CD4-positive, alpha-beta T cell (primary cell): ENCODE measurements around the gene STOML2. TPM values are rescaled to one million over a fixed set of nuclear protein-coding genes. Genes with fewer than 3 reads are reported as not detected.
A peak's percentile ranks its signal among the peaks of the same experiment; 100 is the strongest.

ENCODE experiments used
- ATAC-seq: fragments of 200-7000 bp; cut with Tn5 transposase; one replicate; pipeline ENCODE4 v1.10.0; 2022; ENCODE audit warnings: mild to moderate bottlenecking; ENCODE audit not compliant: poor library complexity
- CTCF ChIA-PET: fragments of 350-600 bp; sonication (Branson Sonifier 250); formaldehyde crosslinking; loops from one replicate; lab custom pipeline; 2021; ENCODE audit warnings: antibody characterized with exemption, inconsistent platforms; lab: Charles Lee
- POLR2A ChIA-PET: fragments of 350-600 bp; sonication (Branson Sonifier 250); formaldehyde crosslinking; loops from one replicate; lab custom pipeline; 2021; ENCODE audit warnings: antibody characterized with exemption, inconsistent platforms; lab: Charles Lee
- DNase-seq, 14 experiments: peaks; one replicate each; pipeline ENCODE4 v3.0.0-alpha.2; 2013 to 2020; ENCODE audit warnings: mixed read lengths in 2 of 14
- H3K27ac ChIP-seq, 2 donors: one replicate each; pipeline versions ENCODE4 v1.5.1 to v1.7.0; 2013; ENCODE audit warnings: low read length in 2 of 2, low read depth in 1 of 2, mild to moderate bottlenecking in 1 of 2
- H3K27me3 ChIP-seq, 2 experiments: 1 replicate in 1 of 2; 2 replicates in 1 of 2; pipeline versions ENCODE4 v1.6.1 to v1.7.0; 2013; ENCODE audit warnings: low read length in 2 of 2, control low read depth in 1 of 2, mild to moderate bottlenecking in 1 of 2, moderate library complexity in 1 of 2; ENCODE audit not compliant: insufficient read depth in 2 of 2, control insufficient read depth in 1 of 2
- H3K36me3 ChIP-seq: one replicate; pipeline ENCODE4 v1.6.1; 2013; ENCODE audit warnings: low read length, control low read depth; ENCODE audit not compliant: insufficient read depth
- H3K4me1 ChIP-seq: one replicate; pipeline ENCODE4 v1.6.1; 2013; ENCODE audit warnings: low read length, control low read depth; ENCODE audit not compliant: insufficient read depth
- H3K4me3 ChIP-seq: one replicate; pipeline ENCODE4 v1.5.1; 2013; ENCODE audit warnings: mild to moderate bottlenecking, low read length, moderate library complexity
- H3K9me3 ChIP-seq, 2 experiments: 1 replicate in 1 of 2; 2 replicates in 1 of 2; pipeline versions ENCODE4 v1.6.1 to v1.7.0; 2013; ENCODE audit warnings: low read length in 2 of 2, mild to moderate bottlenecking in 2 of 2, control low read depth in 1 of 2, moderate library complexity in 1 of 2; ENCODE audit not compliant: control insufficient read depth in 1 of 2, insufficient read depth in 1 of 2
- H3K27ac Mint-ChIP-seq: one replicate; pipeline ENCODE4 v1.8.0; 2020; ENCODE audit warnings: mixed read lengths
- H3K27me3 Mint-ChIP-seq: one replicate; pipeline ENCODE4 v1.8.0; 2021; ENCODE audit warnings: mixed read lengths
- H3K36me3 Mint-ChIP-seq: one replicate; pipeline ENCODE4 v1.8.0; 2021; ENCODE audit warnings: low read depth, mixed read lengths
- H3K4me1 Mint-ChIP-seq: one replicate; pipeline ENCODE4 v1.8.0; 2021; ENCODE audit warnings: low read depth, mixed read lengths
- H3K4me3 Mint-ChIP-seq: one replicate; pipeline ENCODE4 v1.8.0; 2020; ENCODE audit warnings: mild to moderate bottlenecking, mixed read lengths
- H3K9me3 Mint-ChIP-seq: one replicate; pipeline ENCODE4 v1.8.0; 2020; ENCODE audit warnings: mixed read lengths
- intact Hi-C, 2 experiments: fragments of 100-400 bp; cut with DNase I in 1 of 2; cut with micrococcal nuclease in 1 of 2; formaldehyde crosslinking; loops; one replicate each; pipeline versions ENCODE4 v1.15.1 to v1.9.0; 2023 to 2025; cut with DNase I, micrococcal nuclease
- total RNA-seq, 174 experiments: library from RNA in 2 of 174; stranded (reverse) in 2 of 174; gene quantifications; one replicate each; pipeline ENCODE4 v1.2.3 and lab custom pipeline; 2021 to 2026
- TF ChIP-seq, protein P1 (sequence below): fragments of 200-600 bp; IDR thresholded peaks from one replicate; pipeline ENCODE4 v1.8.0; 2022; ENCODE audit warnings: antibody characterized with exemption, mild to moderate bottlenecking

STOML2 gene
- total RNA-seq, 2 experiments from 2014 or later = 29.8 to 30.5 TPM

DNA sequence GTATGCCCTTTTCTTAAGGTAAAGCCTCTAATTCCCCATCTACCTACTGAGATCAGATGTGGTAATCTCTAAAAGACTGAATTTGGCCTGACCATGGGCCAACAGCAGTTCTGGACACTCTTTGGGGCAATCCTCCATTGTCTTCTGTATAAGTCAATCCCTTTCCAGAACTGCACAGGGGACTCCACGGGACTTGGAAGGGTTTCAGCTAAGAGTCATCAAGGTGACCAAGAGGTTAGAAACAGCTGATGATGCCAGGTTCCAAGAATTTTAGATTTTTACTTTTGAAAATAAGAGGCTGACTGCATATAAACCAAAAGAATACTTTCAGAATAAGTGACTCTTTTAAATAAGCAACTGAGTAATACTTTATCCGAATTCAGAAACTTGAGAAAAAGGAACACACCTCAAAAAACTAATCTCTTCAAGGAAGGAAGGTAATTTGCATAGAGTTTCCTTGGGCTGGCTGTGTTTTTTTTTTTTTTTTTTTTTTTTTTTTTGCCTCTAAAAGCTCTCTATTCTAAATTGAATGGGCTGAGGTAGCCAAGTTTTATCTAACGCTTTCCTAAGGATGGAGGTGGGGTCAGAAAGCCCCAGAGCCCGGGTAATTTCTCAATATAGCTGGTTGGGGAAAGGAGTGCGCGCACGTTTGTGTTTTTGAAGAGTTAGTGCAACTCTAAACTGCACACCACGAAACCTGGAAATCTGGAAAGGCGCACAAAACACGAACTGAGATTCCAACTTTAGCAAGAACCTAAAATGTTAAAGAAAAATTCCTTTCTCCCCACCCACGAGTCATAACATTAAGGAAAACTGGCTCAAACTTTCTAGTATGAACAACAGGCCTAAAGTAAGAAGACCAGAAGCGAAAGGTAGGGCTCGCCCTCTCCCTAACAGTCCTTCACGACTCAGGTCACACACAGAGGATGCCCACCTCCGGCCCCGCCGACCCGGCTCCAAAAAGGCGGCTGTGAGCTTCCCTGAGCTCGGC lies 31.8 kb downstream of the STOML2 start:
- peak overlapping the region; percentile 87 for H3K27ac Mint-ChIP-seq
- H3K4me1 Mint-ChIP-seq = peaks cover 61% of the 10 kb centered on the region
- peaks cover 28% of the 10 kb centered on the region for H3K36me3 ChIP-seq
- DNase-seq (peak in 2 of 14 experiments; percentile 21 to 27), ATAC-seq (no peak)
- H3K27me3 Mint-ChIP-seq = no peaks in the 10 kb centered on the region
- intact Hi-C loops = loop anchor here (5.0 to 10.0 kb wide), 4 partner anchors 41 to 546 kb away; partner anchors contain the start of genes DNAJB5 (in 1 of the 2), ENHO (in 1 of the 2) and SIGMAR1 (in 1 of the 2)
- peaks cover 42% of the 10 kb centered on the region for H3K4me1 ChIP-seq
- peak overlapping the region; percentile 82 to 96 for H3K27ac ChIP-seq
- H3K4me3 ChIP-seq = peak overlapping the region; percentile 69
- H3K4me3 Mint-ChIP-seq = peak overlapping the region; percentile 85
- ChIA-PET POLR2A (interaction anchor here (0.6 to 3.0 kb wide), 20 partner anchors 8 to 1597 kb away, joined by 3 to 51 read pairs (median 6); partner anchors contain the start of genes ATOSB, DNAJB5, FANCG and NOL6), CTCF (interaction anchor here (0.6 to 3.0 kb wide), 12 partner anchors 9 to 707 kb away, joined by 3 to 23 read pairs (median 6); partner anchors contain the start of genes FANCG, PIGO and STOML2)
- TF ChIP-seq, protein P1, sequence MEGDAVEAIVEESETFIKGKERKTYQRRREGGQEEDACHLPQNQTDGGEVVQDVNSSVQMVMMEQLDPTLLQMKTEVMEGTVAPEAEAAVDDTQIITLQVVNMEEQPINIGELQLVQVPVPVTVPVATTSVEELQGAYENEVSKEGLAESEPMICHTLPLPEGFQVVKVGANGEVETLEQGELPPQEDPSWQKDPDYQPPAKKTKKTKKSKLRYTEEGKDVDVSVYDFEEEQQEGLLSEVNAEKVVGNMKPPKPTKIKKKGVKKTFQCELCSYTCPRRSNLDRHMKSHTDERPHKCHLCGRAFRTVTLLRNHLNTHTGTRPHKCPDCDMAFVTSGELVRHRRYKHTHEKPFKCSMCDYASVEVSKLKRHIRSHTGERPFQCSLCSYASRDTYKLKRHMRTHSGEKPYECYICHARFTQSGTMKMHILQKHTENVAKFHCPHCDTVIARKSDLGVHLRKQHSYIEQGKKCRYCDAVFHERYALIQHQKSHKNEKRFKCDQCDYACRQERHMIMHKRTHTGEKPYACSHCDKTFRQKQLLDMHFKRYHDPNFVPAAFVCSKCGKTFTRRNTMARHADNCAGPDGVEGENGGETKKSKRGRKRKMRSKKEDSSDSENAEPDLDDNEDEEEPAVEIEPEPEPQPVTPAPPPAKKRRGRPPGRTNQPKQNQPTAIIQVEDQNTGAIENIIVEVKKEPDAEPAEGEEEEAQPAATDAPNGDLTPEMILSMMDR = no peak
- no peaks in the 10 kb centered on the region for H3K9me3 Mint-ChIP-seq
- H3K36me3 Mint-ChIP-seq = peaks cover 59% of the 10 kb centered on the region
- no peaks in the 10 kb centered on the region for H3K9me3 ChIP-seq
- no peaks in the 10 kb centered on the region for H3K27me3 ChIP-seq

DNA sequence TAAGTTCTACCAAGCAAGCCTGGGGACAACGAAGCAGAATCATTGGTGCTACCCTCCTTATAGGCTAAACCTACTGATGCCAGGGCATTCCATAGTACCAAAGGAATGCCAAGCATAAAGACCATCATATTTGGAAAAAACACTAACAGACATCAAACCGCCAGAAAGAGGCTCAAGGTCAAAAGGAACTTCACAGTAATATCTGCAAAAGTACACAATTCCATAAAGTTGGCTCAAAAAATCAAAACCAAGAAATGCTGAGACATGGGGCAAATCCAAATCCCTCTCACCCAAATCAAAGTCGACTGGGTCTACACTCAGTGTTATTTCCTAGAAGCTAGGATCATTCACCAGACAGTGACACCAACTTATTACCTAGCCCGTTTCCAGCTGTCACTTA lies 33.9 kb downstream of the STOML2 start:
- Histone ChIP-seq H3K36me3 (peaks cover 46% of the 10 kb centered on the region), H3K4me1 (peaks cover 42% of the 10 kb centered on the region), H3K27ac (no peak overlapping the region), H3K27me3 (no peaks in the 10 kb centered on the region), H3K4me3 (no peak overlapping the region), H3K9me3 (no peaks in the 10 kb centered on the region)
- ChIA-PET CTCF (interaction anchor here (0.9 to 3.0 kb wide), 2 partner anchors 11 to 18 kb away, joined by 3 to 10 read pairs; partner anchors contain the start of gene FANCG), POLR2A (interaction anchor here (1.2 kb wide), 1 partner anchor 10 kb away, joined by 3 read pairs; the partner anchor contains the start of gene FANCG)
- Mint-ChIP-seq H3K36me3 (peaks cover 74% of the 10 kb centered on the region), H3K9me3 (no peaks in the 10 kb centered on the region), H3K27me3 (no peaks in the 10 kb centered on the region), H3K4me3 (peak overlapping the region; percentile 64), H3K27ac (peak overlapping the region; percentile 87), H3K4me1 (peaks cover 61% of the 10 kb centered on the region)
- DNase-seq = no peak
- TF ChIP-seq, protein P1 = no peak
- intact Hi-C loops = no loop called here
- no peak for ATAC-seq

GRCh38 chr9:35067056-35067455 lies 35.9 kb downstream of the STOML2 start:
- ATAC-seq = no peak
- POLR2A ChIA-PET = interaction anchor here (0.6 kb wide), 1 partner anchor 39 kb away, joined by 3 read pairs; no protein-coding TSS in a partner anchor

More at GRCh38 chr9:35067056-35067455, 35.9 kb downstream of the STOML2 start:
- Histone ChIP-seq H3K4me1 (peaks cover 34% of the 10 kb centered on the region), H3K36me3 (peaks cover 66% of the 10 kb centered on the region), H3K27me3 (no peaks in the 10 kb centered on the region), H3K9me3 (no peaks in the 10 kb centered on the region), H3K27ac (no peak overlapping the region), H3K4me3 (no peak overlapping the region)
- CTCF ChIA-PET = interaction anchor here (1.0 kb wide), 1 partner anchor 16 kb away, joined by 3 read pairs; no protein-coding TSS in a partner anchor
- Mint-ChIP-seq H3K27ac (peak overlapping the region; percentile 87), H3K36me3 (peaks cover 85% of the 10 kb centered on the region), H3K27me3 (no peaks in the 10 kb centered on the region), H3K9me3 (no peaks in the 10 kb centered on the region), H3K4me1 (peaks cover 52% of the 10 kb centered on the region), H3K4me3 (no peak overlapping the region)
- TF ChIP-seq, protein P1 = no peak
- DNase-seq = no peak
- intact Hi-C loops = no loop called here
